Measurements from ENCODE around the gene ANKRD63. TPM values are rescaled to one million over a fixed set of nuclear protein-coding genes. Genes with fewer than 3 reads are reported as not detected.

The ANKRD63 gene
- total RNA-seq, 1 experiment from 2014 or later: 1.2 TPM

DNA sequence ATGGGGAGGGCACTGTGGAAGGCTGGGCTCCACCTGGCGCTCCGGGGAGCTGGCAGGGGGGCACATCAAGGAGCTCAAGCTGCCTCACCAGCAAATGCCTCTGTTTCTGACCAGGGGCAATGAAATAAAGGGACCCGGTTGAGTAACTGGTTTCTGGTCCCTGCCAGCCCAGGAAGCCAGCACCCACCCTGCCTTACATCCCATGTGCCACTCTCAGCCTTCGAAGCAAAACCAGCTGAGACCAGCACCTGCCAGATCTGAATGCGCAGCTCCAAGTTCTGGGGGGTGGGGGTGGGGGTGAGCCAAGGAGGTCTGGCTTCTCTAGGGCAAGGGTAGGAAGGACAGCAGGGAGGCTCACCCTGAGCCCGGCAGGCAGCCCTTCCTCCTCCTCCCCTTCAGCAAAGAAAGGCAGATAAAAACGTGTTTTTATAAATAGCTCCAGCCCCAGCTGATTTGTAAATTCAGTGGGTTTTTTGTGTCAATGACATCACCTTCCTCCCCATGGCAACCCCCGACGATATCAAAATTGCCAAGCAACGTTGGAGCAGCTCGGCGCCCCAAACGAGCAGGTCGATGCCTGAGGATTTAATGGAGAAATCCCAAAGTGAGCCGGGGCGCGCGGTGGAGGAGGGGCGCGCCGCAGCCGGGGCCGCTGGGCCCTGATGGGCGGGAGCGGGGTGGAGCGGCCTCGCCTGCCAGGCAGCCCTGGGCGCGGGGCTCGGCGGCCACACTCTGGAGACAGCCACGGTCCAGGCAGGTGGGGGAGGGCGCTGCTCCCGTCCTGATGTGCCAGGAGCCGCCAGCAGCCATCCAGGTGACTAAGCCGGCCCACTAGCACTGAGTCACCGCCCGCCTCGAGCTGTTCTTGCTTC, 44.1 kb downstream of the ANKRD63 start, which contains the start of gene PAK6 (continued):
- TF ChIP-seq, protein P1, sequence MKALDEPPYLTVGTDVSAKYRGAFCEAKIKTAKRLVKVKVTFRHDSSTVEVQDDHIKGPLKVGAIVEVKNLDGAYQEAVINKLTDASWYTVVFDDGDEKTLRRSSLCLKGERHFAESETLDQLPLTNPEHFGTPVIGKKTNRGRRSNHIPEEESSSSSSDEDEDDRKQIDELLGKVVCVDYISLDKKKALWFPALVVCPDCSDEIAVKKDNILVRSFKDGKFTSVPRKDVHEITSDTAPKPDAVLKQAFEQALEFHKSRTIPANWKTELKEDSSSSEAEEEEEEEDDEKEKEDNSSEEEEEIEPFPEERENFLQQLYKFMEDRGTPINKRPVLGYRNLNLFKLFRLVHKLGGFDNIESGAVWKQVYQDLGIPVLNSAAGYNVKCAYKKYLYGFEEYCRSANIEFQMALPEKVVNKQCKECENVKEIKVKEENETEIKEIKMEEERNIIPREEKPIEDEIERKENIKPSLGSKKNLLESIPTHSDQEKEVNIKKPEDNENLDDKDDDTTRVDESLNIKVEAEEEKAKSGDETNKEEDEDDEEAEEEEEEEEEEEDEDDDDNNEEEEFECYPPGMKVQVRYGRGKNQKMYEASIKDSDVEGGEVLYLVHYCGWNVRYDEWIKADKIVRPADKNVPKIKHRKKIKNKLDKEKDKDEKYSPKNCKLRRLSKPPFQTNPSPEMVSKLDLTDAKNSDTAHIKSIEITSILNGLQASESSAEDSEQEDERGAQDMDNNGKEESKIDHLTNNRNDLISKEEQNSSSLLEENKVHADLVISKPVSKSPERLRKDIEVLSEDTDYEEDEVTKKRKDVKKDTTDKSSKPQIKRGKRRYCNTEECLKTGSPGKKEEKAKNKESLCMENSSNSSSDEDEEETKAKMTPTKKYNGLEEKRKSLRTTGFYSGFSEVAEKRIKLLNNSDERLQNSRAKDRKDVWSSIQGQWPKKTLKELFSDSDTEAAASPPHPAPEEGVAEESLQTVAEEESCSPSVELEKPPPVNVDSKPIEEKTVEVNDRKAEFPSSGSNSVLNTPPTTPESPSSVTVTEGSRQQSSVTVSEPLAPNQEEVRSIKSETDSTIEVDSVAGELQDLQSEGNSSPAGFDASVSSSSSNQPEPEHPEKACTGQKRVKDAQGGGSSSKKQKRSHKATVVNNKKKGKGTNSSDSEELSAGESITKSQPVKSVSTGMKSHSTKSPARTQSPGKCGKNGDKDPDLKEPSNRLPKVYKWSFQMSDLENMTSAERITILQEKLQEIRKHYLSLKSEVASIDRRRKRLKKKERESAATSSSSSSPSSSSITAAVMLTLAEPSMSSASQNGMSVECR (CRISPR knock-in tag; IDR thresholded peaks at IDR 0.05; ENCODE audit: borderline replicate concordance): no peak
- TF ChIP-seq NR3C1 (CRISPR knock-in tag; conservative IDR thresholded peaks at IDR 0.05; ENCODE audit: low read depth) (no peak), NFE2L1 (CRISPR knock-in tag; IDR thresholded peaks at IDR 0.05) (0 out of 2 replicates have a peak, but pooled peaks have one; percentile 18), FOXK1 (CRISPR knock-in tag; IDR thresholded peaks at IDR 0.05) (0 out of 2 replicates have a peak, but pooled peaks have one; percentile 54), CBFB (CRISPR knock-in tag; IDR thresholded peaks at IDR 0.05; ENCODE audit: low read depth) (0 out of 2 replicates have a peak, but pooled peaks have one; percentile 35), GTF2I (CRISPR knock-in tag; conservative IDR thresholded peaks at IDR 0.05) (no peak)
- TF ChIP-seq, protein P2, sequence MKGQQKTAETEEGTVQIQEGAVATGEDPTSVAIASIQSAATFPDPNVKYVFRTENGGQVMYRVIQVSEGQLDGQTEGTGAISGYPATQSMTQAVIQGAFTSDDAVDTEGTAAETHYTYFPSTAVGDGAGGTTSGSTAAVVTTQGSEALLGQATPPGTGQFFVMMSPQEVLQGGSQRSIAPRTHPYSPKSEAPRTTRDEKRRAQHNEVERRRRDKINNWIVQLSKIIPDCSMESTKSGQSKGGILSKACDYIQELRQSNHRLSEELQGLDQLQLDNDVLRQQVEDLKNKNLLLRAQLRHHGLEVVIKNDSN (CRISPR knock-in tag; IDR thresholded peaks at IDR 0.05): no peak
- TF ChIP-seq, protein P3, sequence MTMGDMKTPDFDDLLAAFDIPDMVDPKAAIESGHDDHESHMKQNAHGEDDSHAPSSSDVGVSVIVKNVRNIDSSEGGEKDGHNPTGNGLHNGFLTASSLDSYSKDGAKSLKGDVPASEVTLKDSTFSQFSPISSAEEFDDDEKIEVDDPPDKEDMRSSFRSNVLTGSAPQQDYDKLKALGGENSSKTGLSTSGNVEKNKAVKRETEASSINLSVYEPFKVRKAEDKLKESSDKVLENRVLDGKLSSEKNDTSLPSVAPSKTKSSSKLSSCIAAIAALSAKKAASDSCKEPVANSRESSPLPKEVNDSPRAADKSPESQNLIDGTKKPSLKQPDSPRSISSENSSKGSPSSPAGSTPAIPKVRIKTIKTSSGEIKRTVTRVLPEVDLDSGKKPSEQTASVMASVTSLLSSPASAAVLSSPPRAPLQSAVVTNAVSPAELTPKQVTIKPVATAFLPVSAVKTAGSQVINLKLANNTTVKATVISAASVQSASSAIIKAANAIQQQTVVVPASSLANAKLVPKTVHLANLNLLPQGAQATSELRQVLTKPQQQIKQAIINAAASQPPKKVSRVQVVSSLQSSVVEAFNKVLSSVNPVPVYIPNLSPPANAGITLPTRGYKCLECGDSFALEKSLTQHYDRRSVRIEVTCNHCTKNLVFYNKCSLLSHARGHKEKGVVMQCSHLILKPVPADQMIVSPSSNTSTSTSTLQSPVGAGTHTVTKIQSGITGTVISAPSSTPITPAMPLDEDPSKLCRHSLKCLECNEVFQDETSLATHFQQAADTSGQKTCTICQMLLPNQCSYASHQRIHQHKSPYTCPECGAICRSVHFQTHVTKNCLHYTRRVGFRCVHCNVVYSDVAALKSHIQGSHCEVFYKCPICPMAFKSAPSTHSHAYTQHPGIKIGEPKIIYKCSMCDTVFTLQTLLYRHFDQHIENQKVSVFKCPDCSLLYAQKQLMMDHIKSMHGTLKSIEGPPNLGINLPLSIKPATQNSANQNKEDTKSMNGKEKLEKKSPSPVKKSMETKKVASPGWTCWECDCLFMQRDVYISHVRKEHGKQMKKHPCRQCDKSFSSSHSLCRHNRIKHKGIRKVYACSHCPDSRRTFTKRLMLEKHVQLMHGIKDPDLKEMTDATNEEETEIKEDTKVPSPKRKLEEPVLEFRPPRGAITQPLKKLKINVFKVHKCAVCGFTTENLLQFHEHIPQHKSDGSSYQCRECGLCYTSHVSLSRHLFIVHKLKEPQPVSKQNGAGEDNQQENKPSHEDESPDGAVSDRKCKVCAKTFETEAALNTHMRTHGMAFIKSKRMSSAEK (CRISPR knock-in tag; IDR thresholded peaks at IDR 0.05; ENCODE audit: borderline replicate concordance): no peak
- TF ChIP-seq, protein P4, sequence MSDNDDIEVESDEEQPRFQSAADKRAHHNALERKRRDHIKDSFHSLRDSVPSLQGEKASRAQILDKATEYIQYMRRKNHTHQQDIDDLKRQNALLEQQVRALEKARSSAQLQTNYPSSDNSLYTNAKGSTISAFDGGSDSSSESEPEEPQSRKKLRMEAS (CRISPR knock-in tag; IDR thresholded peaks at IDR 0.05): peak; percentile 84; the same call in 1 of the 2 replicates
- TF ChIP-seq, protein P5, sequence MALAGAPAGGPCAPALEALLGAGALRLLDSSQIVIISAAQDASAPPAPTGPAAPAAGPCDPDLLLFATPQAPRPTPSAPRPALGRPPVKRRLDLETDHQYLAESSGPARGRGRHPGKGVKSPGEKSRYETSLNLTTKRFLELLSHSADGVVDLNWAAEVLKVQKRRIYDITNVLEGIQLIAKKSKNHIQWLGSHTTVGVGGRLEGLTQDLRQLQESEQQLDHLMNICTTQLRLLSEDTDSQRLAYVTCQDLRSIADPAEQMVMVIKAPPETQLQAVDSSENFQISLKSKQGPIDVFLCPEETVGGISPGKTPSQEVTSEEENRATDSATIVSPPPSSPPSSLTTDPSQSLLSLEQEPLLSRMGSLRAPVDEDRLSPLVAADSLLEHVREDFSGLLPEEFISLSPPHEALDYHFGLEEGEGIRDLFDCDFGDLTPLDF (CRISPR knock-in tag; IDR thresholded peaks at IDR 0.05): no peak

DNA sequence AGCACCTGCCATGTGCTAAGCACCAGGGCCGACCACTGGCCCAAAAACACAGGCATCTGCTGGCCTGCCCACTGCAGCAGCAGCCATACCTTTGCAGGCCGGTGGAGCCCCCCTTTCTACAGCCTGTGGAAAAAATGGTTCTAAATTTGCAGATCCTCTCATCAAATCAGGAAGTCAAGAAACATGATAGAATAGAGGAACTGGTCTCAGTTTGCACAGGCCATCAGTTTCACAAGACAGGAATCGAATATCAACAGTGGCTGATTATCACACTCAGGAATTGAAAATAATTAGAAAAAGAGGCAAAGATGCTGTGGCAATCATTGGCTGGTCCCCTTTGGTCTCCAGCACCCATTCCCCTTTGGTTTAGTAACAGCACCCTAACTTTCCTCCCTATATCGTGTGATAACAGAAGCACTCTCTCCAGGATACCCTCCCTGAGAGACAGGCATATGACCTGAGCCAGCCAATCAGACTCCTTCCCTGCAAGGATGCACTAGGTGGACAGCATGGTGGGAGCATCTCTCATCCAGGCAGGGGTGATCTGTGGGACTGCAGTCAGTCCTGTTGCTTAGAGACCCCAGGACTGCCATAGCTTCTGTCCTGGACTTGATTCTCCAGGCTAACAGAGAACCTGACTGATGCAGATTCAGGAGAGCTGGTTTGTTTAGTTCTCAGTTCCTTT, 47.5 kb downstream of the ANKRD63 start:
- H3K4me3 Mint-ChIP-seq: no peak overlapping the region
- CTCF ChIA-PET: interaction anchor here (1.8 to 21.7 kb wide), 3 partner anchors 38 to 190 kb away, joined by 6 to 273 read pairs (median 8); no protein-coding TSS in a partner anchor
- no peak for ATAC-seq
- TF ChIP-seq, protein P6, sequence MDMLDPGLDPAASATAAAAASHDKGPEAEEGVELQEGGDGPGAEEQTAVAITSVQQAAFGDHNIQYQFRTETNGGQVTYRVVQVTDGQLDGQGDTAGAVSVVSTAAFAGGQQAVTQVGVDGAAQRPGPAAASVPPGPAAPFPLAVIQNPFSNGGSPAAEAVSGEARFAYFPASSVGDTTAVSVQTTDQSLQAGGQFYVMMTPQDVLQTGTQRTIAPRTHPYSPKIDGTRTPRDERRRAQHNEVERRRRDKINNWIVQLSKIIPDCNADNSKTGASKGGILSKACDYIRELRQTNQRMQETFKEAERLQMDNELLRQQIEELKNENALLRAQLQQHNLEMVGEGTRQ (CRISPR knock-in tag; IDR thresholded peaks at IDR 0.05): peak; percentile 76
- no peak for TF ChIP-seq GTF2I (CRISPR knock-in tag; conservative IDR thresholded peaks at IDR 0.05)
- TF ChIP-seq, protein P2 (CRISPR knock-in tag; IDR thresholded peaks at IDR 0.05): peak; percentile 61
- TF ChIP-seq NFYB (CRISPR knock-in tag; conservative IDR thresholded peaks at IDR 0.05; ENCODE audit: low read depth): peak; percentile 57; the same call in 1 of the 2 replicates
- no peak overlapping the region for H3K27ac Mint-ChIP-seq
- H3K9me3 Mint-ChIP-seq: no peaks in the 10 kb centered on the region
- H3K36me3 Mint-ChIP-seq: no peaks in the 10 kb centered on the region; the same call in 1 of the 2 replicates
- no peak for DNase-seq (ENCODE audit: low spot score)
- peaks cover 12% of the 10 kb centered on the region for H3K4me1 Mint-ChIP-seq
- no peaks in the 10 kb centered on the region for H3K27me3 Mint-ChIP-seq (ENCODE audit: low read depth)
- POLR2A ChIA-PET: no interaction called here
